ENCODE data around the gene LINC01488.

The LINC01488 gene

DNA sequence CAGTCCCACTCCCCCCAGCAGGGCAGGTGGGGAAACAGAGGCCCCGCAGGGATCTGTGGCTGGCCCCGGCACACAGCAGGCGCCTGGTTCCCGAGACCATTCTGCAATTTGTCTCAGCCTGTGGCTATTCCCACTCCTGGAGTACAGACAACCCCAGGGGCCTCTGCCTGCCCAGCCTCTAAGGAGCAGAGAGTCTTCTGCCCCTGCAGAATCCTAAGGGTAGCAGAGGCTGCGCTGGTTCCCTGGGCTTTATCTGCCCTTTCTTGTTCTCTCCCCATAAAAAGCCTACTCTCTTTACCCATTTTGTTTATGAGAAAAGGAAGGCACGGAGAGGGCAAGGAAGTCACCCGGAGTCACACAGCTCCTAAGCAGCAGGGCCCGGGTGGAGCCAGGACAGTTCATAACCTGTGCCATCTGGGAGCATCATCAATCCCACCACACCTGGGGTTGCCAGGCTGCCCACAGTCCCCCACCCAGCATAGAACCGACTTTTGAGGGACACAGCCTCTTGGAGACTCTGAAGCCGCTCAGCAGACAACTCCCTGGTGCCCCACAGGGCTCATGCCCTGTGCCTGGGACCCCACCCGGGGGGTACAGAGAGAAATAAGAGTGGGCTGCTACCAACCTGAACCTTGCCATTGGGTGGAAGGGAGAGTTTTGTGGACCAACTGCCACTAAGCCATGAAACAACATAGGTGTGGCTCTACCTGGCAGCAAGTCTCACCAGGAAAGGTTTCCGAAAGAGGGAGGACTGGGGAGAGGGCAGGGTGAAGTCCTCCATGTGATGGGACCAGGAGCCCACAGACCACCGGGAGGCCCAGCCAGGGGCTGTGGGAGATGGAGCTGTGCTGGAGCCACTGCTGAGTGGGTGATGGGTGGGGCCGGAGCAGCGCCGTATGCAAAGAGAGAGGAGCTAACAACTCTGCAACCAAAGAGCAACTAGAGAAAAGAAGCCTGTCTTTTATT lies 17.2 kb upstream of the LINC01488 start:
- no peak for DNase-seq

DNA sequence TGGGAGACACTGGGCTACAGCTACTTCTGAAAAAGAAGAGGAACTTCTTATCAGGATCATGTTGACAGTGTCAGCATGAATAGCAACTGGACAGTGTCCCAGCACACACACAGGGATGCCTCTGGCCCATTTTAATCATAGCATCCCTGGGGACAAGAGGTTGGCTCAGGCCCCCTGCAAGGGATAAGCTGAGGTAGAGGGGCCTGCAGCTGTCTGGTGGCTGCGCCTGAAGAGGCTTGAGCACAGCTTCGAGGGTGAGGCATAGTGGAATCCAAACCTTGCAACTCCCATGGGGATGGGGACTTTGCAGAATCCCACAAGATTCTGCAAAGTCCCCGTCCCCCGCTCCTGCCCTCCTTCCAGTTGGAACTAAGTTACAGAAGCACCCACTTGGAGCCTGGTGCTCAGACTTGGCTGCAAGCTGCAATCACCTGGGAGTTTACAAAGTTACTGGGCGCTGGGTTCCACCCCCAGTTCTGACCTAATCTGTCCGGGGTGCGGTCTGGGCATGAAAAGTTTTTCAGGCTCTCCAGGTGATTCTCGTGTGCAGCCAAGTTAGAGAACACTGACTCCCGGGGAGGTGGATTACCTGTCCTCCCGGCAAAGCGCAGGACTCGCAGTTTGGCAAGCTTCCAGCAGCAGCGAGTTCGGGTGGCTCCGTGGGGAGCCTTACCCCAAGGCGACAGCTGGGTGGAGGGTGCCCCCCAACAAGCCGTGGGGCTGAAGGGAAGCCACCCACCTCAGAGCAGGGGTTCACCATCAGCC lies 16.0 kb upstream of the LINC01488 start:
- no peak for DNase-seq

DNA sequence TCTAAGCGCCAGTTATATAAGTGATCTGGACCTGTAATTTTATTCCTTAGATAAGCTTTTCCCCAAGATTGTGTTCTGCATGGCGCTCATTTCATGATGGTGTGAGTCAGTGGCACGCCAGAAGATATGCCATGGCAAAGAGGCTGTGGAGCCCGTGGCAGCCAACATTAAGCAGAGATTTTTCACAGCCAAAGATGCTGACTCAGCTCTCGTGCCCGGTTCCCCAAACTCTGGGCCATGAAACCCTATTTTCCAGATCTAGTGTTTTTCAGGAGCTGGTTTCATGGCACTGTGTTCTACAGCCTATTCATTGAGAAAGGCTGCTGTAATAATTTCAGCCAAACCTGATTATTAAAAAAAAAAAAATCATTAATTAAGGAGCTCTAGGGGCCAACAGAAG lies 15.4 kb upstream of the LINC01488 start:
- no peak for DNase-seq

DNA sequence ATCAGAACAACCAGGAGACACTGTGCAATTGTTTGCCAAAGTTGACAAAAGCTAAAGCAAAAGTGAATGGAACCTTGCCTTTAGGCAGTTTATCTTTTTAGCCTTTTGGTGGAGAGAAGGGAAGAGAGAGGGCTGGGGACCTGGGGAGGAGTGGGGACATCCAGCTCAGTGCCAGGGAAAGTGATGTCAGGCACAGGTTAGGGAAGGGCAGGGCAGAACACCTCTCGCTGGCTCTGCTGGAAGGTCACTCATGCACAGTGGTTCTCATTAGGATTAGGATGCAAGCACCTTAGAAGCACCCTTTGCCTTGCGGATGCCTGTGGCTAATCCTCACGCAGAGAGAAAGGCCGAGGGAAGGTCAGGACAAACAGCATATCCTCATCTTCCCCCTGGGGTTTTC lies 14.3 kb upstream of the LINC01488 start:
- no peak for DNase-seq

DNA sequence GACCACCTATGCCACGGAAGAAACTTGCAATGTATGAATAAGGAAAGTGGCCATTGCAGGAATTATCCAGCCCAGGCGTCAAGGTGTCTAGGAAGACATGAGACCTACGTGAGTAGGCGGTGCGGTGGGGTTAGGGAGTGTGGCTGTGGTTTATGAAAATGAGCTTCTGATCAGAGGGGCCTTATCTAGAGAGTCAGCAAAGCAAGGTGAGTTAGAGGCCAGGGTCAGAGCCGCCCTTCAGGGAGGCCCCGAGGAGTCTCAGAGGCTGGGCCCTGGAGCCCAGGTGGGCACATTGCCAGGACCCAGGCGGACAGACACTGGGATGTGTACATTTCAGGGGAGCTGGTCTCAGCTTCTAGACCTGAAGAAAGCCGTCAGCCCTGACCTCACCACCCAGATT lies 13.8 kb upstream of the LINC01488 start:
- DNase-seq = no peak

DNA sequence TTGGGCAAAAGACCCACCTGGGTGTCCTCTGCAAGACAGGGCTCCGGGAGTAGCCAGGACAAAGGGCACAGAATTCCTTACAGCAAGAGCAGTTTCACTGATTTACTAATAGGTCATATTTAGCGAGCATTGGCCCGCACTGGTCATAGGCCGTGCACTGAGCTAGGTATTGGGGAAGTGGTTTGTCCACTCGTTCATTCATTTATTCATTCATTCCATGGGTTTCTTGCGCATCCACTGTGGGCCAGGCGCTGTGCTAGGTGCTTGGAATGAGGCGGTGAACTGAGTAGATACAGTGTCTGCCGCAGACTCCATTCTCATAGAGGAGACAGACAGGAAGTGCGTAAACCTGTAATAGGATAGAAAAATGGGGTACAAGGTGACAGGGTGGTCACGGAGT lies 13.2 kb upstream of the LINC01488 start:
- DNase-seq = no peak

DNA sequence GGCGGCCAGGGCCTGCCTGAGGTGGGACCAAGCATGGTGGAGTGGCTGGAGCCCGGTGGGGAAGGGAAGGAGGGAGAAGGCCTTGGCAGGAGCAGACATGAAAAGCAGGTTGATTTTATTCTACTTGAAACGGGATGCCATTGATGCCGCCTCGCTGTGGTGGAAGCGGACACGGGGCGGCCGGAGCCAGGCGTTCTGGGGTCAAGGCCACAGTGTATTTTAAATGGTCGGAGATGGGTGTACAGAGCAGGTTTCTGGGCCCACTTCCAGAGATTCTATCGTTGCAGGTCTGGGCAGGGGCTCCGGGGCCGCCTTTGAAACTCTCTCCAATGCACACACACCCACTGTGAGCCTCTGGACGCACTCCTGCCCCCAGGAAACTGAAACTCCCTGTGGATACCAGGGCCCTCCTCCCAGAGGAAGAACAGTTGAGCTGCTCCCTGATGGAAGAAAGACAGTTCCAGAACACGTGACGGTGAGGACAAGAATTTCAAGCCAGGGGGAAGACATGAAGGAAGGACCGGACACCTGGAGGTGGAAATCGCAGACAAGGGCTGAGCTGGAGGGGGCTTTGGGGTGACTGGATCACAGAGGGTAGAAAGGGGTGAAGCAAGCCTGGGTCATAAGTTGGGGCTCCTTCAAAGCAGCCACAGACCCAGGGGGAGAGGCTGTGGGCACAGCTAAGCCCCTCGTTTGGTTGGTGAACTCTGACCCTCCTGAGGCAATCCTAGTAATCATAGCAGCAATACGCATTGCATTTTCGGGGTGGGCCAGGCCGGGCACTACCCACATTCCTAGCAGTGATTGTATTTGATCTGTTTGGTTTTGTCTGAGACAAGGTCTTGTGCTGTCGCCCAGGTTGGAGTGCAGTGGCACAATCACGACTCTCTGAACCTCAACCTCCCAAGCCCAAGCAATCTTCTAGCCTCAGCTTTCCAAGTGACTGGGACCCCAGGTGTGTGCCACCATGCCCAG lies 12.3 kb upstream of the LINC01488 start:
- DNase-seq = no peak

DNA sequence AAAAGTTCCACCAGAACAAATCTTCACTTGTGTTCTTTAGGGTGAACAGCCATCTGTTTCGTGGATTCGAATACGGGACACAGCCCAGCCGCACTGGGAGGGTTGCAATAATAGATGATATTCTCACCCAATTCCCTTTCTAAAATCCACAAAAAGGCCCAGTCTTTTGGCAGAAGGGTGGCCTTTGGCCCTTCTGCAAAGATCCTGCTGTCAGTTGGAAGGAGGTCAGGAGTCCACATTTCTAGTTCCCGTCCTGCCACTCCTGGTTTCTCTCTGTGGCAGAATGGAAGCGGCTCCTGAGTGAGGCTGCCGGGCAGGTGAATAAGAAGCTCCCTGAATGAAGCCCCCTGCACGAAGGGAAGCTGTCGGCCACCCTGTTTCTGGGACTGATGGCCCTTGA lies 11.2 kb upstream of the LINC01488 start:
- DNase-seq = no peak

DNA sequence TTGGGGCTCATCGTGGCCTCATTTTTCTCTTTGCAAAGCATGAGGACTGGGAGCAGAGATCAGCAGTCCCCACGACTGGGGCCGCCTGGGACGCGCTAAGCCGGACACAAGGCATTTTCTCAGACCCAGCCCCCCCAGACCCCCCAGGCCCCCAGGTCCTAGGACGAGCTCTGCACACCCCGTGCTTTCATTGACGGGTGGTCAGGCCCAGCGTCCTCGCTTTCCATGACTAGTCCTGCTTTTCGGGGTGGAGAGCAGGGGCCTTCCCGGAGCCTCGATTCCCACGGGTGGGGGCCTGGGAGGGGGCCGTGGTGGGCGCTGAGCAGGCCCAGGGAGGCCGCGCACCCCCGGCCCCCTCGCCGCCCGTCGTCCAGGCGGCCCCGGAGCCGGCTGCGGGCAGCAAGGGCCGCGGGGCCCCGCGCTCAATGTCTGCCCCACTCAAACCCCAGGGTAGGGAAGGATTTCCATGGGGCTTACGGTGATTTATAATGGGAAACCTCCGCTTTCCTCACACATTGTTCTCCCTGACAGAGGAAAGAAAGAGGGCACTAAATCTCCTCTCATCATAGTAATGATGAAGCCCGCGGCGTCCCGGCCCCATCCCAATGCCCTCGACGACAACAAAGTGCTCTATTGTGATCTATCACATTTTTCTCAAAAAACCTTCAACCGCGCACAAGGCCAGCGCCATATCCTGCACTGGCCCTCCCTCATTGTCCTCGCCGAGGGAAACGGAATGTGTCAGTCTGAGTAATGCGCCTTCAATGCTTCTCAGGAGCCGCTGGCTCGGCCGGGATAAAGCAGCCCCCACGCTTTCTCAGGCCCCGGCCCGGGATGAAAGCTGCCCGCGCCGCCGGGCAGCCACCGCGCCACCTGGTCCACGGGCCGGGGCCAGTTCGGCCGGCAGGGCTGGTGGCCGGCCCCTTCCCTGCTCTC lies 10.4 kb upstream of the LINC01488 start:
- DNase-seq = no peak

DNA sequence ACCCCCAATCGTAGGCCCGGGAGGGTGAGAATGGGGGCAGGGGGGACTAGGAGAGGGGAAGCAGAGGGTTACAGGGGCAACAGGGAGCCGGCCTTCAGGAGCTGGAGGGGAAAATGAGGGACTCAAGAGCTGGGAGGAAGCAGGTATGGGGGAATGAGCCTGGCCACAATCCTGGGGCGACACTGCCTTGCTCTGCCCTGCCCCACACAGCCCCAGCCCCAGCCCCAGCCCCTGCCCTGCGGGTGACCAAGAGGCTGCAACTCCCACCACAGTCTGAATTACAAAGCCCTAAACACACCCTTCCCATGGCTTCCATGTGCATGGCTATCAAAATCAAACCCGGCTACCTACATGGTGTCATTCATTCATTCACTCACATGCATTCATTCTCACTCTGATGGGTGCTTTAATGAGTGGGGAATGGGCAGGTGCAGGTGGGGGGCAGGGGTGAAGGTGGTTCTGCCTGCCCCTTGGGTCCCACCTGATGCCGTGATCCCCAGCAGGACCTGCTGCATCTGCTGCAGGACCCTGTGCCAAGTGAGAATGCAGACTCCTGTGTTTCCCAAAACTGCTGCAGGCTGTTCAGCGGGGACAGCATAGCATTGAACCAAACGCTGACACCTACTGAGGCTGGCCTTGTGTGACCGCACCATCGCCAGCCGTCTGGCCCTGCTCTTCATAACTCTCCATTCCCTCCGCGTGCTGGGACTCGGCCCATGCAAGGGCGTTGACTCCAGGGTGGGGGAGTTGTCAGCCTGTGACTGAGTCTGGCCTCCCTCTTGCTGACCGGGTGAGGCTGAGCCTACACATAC lies 9.5 kb upstream of the LINC01488 start:
- DNase-seq = no peak

DNA sequence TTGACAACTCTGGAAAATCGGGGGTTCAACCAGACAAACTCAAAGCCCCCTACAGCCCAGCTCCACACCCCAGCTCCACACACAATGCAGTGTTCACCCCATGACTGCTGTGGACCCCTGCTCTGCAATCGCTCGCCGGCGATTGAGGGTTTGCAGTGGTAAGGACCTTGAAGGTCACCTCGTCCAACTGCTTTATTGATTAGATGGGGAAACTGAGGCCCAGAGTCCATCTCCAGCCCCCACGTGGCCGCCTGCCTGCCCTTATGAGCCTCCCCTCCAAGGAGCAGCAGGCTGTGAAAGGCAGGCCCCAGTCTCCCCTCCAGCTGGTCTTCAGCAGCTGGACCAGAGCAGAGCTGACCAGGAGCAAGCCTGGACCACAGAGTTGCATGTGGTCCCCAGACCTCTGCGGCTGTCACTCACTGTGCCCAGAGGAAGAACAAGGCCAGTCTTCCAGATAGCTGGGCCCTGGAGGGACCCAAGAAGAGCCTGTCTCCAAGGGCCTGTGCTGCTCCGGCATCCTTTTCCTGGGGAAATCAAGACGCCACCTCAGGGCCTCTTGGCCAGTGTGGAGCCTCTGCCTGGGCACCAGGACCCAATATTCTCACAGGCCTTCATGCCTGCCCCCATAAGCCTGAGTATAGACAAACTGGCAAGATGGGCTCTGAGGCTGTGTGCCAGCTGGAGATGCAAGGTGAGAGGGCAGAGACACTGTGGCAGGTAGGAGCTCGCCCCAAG lies 8.8 kb upstream of the LINC01488 start:
- no peak for DNase-seq

DNA sequence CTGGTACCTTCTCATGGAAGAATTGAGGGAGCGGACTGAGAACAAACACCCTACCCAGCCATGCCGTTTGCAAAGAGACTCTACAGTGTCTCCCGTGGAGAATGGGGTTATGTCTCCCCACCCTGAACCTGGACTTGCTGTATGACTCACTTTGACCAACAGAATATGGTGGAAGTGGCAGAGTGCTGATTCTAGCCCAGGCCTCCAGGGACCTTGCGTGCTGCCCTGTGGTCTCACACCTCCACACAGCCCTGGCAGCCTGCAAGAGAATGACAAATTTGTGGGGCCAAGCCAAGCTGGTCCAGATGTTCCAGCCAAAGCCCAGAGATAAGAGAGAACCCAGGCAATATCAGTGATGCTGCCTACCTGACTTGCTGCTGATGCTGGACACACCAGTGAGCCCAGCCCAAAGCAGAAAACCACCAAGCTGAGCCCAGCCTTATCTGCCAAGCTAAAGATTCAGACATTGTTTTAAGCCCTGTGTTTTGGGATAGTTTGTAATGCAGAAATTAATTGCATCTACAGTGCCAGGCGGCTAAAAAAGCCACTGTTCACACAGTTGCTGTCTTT lies 8.1 kb upstream of the LINC01488 start:
- no peak for DNase-seq

DNA sequence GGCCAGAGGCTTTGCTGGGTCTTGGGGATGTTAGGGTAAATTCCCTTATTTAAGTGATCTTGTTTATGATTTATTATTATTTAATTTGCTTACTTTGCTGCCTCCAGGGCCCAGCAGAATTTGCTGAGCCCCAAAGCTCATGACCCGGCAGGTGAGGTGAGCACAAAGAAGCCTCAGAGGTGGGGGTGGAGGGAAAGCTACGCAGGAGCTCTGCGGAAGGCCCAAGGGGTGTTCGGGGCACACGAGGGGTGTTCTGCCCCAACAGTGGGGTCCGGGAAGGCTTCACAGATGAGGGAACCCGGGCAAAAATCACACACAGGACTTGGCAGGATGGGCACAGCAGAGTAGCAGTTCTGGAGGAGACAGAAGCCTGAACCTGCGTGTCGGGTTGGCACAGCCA lies 6.7 kb upstream of the LINC01488 start:
- no peak for DNase-seq

DNA sequence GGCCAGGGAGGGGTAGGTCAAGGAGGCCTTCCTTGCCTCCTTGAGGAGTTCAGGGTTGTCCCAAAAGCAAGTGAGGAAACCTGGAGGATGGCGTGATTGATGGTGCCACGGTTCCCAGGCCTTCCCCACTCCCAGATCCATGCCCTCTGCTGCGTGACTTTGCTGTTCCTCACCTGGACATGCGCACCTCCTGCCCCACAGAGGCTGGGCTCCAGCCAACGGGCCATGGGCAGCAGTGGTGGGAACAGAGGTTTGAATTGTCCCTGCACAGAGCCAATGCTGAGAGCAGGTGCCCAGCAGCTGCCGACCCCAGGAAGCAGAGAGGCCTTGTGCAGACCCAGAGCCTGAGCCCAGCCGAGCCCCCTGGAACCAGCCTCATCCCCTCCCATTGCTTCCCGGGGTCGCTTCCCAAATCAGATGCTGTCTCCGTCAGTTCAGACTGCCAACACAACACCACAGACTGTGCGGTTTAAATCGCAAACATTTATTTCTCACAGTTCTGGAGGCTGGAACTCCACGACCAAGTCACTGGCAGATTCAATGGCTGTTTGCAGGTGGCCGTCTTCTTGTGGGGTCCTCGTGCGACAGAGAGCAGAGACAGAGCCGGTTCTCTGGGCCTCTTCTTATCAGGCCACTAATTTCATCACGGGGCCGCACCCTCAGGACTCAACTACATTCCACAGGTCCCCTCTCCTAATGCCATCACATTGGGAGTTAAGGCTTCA lies 6.2 kb upstream of the LINC01488 start:
- no peak for DNase-seq

DNA sequence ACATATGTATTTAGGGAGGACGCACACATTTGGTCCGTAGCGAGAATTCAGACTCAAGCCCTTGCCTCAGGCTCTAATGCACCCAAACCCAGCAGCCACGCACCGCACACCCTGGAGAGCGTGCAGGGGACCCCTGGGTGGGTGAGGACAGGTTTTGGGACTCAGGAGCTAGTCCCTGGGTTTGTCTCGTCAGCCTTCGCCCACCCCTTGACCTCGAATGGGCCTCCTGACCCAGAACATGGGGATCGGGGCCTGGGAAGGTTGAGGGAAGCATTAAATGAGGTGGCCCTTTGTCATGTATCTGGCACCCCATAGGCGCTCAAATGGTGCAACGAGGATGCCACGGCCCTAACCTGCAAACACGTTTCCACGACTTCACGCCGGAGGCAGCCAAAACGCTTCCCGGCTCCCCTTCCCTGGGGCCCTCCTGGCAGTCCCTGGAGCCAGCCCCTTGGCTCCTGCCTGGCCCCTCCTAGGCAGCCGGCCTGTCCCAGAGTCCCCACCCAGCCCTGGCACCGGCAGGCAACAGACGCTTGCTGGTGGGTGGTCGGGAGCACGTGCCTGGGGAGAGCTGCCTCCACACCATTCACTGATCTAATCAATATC lies 5.5 kb upstream of the LINC01488 start:
- no peak for DNase-seq

DNA sequence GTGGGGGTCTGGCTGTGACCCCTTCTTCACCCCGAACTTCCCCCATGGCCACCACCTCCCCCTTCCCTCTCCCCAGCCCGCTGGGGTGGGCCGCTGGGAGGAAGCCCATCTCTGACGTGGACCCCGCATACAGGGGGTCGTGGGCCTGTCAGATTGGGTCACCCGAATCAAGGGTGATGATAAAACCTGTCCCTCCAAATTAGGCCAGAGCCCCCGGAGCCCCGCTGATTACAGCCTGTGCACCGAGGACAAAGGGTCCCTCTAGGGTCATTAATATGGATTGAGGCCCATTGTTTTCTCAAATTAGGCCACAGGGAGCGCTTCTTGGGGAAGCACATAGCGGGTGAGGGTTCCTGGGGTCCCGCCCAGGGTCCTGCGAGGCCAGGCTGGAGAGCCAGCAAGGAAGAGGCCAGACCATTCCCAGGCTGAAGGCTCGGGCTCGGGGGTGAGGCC lies 4.9 kb upstream of the LINC01488 start:
- no peak for DNase-seq

DNA sequence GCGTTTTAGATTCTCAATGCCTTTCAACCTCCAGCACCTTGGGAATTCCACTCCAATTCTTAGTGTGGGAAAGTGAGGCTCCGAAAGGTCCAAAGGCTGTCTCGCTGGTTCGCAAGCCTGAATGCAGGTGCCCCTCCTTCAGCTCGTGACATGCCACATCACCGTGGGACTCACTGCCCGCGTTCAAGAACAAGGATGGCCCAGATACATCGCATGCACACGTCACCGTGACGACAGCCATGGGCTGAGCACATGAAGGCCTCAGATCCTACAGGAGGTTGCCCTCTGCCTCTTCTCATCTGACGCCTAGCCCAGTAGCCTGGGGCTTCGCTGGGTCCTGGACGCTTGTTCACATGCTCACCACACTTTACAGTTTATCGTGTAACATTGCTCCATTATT lies 4.4 kb upstream of the LINC01488 start:
- DNase-seq = no peak

DNA sequence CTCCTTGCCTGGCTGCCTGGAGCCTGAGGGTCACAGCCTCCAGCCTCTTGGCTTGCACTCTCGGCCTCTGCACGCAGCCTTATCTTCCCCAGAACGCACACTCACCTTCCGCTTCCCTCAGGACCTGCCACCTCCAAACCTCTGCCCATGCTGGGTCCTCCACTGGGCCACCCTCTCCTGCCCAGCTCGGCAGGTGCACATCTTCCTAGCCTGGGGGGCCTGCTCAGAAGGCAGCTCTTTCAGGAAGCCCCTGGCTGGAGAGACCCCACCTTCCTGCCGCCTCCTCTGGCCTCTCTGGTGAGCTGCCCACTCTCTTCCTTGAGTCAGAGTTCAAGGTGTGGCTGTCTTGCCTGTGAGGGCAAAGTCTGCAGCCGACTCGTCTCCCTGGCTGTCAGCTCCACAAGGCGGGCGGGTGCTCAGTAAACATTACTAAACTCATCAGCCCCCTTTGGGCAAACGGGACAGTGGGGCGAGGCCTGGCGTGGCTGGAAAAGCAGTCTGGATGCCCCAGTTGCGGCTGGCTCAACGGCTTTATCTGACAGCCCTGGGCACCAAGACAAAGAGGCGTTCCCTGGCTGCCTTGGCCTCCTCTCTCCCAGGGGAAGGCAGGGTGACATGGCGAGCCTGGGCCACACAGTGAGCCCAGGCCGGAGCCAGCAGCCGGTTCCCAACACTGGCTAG lies 1.7 kb upstream of the LINC01488 start:
- no peak for DNase-seq

Measured in NCI-H446 (cell line).